ENCODE data around the gene ACKR3.

- no peak for TF ChIP-seq POLR2AphosphoS5 (IDR thresholded peaks at IDR 0.05; ENCODE audit: low read depth, low read length)
- no peak for TF ChIP-seq CTCF (IDR thresholded peaks at IDR 0.05)
- TF ChIP-seq REST (IDR thresholded peaks at IDR 0.05; ENCODE audit: insufficient read depth in 1 of 2, low read depth in 2 of 2, low read length in 1 of 2): no peak
- no peak for TF ChIP-seq SIN3A (IDR thresholded peaks at IDR 0.05; ENCODE audit: borderline replicate concordance, insufficient read depth, low read depth, low read length)
- TF ChIP-seq TCF7L2 (IDR thresholded peaks at IDR 0.05; ENCODE audit: low read depth, low read length): no peak
Measured at GRCh38 chr2:236584521-236585384, 15.1 kb downstream of the ACKR3 start.
